ENCODE measurements around the gene TMEM61. TPM values are rescaled to one million over a fixed set of nuclear protein-coding genes. Genes with fewer than 3 reads are reported as not detected.

Gene TMEM61
- total and polyA plus RNA-seq, 2 donors (not counting 1 experiment from before 2014, with no cell fraction given), result not detected

DNA sequence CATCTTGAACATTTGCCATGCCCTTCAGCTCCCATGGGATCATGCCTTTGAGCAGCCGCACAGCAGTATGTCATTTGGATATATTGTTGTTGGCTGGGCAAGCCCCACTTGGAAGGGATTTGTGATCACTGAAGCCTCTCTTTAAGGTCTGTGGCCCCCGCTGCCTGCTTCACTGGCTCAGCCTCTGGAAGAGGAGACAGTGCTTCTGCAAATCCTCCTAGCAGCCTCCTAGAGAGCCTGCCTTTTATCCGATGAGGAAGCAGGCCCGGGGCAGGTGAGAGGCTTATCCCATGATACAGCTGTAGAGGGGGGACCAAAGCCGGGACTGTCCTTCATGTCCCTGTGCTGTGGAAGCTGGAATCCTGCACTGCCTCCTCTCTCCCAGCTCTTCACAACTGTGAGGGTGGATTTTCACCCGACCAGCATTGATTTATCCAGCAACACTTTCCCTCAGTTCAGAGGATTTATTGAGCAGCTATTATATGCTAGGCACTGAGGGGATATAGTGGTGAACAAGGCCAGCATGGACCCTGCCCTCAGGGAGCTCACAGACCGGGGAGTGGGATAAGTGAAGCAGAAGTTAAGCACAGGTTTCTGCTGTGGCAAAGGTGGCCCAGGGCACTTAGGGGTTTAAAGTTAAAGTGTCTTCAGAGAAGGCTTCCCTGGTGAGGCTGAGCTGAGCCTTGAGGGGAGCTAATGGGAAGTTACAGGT is 3.9 kb downstream of the TMEM61 start:
- intact Hi-C loops (cut with micrococcal nuclease), result no loop called here
- ATAC-seq (ENCODE audit: low read depth) (no peak), DNase-seq (no peak)
- CTCF ChIA-PET, result interaction anchor here (1.4 kb wide), 1 partner anchor 12 kb away, joined by 5 read pairs; no protein-coding TSS in a partner anchor
- no peak overlapping the region for H2AFZ ChIP-seq (ENCODE audit: insufficient read depth, low read depth, low read length, poor library complexity, severe bottlenecking)
- no peak overlapping the region for H3K4me2 ChIP-seq (replicated peaks; ENCODE audit: low read depth, low read length, poor library complexity, severe bottlenecking)
- H3K27ac ChIP-seq (ENCODE audit: low read length in 2 of 2), result no peak overlapping the region
- no peak overlapping the region for H3K4me3 ChIP-seq (ENCODE audit: control extremely low read depth in 1 of 5, extremely low read depth in 1 of 5, insufficient read depth in 1 of 5, low read depth in 2 of 5, low read length in 4 of 5)
- WGBS (ENCODE audit: insufficient coverage), result 91% methylated on average over 6 of the region's 7 CpGs
- H3K9me3 ChIP-seq (ENCODE audit: control extremely low read depth in 1 of 3, control insufficient read depth in 2 of 3, insufficient read depth in 1 of 3, low read length in 2 of 3), result no peaks in the 10 kb centered on the region
- no peaks in the 10 kb centered on the region for H3K79me2 ChIP-seq (ENCODE audit: control insufficient read depth, insufficient read depth, low read length)
- peaks cover 0 to 14% (median 3%) of the 10 kb centered on the region in 4 experiments for H3K27me3 ChIP-seq (replicated peaks in 1 of 4; ENCODE audit: control extremely low read depth in 1 of 4, control insufficient read depth in 3 of 4, insufficient read depth in 4 of 4, low read length in 3 of 4)
- no peaks in the 10 kb centered on the region for H3K36me3 ChIP-seq (replicated peaks in 1 of 2; ENCODE audit: control extremely low read depth in 1 of 2, control insufficient read depth in 1 of 2, extremely low read depth in 1 of 2, insufficient read depth in 2 of 2, low read length in 1 of 2)
- POLR2A ChIA-PET, result no interaction called here
- Mint-ChIP-seq H3K27me3 (peaks cover 31% of the 10 kb centered on the region), H3K27ac (no peak overlapping the region), H3K4me3 (no peak overlapping the region), H3K4me1 (no peaks in the 10 kb centered on the region), H3K9me3 (ENCODE audit: insufficient read depth) (no peaks in the 10 kb centered on the region)
- TF ChIP-seq, protein P1, sequence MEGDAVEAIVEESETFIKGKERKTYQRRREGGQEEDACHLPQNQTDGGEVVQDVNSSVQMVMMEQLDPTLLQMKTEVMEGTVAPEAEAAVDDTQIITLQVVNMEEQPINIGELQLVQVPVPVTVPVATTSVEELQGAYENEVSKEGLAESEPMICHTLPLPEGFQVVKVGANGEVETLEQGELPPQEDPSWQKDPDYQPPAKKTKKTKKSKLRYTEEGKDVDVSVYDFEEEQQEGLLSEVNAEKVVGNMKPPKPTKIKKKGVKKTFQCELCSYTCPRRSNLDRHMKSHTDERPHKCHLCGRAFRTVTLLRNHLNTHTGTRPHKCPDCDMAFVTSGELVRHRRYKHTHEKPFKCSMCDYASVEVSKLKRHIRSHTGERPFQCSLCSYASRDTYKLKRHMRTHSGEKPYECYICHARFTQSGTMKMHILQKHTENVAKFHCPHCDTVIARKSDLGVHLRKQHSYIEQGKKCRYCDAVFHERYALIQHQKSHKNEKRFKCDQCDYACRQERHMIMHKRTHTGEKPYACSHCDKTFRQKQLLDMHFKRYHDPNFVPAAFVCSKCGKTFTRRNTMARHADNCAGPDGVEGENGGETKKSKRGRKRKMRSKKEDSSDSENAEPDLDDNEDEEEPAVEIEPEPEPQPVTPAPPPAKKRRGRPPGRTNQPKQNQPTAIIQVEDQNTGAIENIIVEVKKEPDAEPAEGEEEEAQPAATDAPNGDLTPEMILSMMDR (IDR thresholded peaks at IDR 0.05), result no peak
- TF ChIP-seq EZH2 (IDR thresholded peaks at IDR 0.05; ENCODE audit: borderline replicate concordance, insufficient read depth, low read depth, low read length, poor library complexity, severe bottlenecking), result no peak
- H4K20me1 ChIP-seq (ENCODE audit: control insufficient read depth, insufficient read depth, low read length, poor library complexity, severe bottlenecking), result no peaks in the 10 kb centered on the region
- no peak overlapping the region for H3K9ac ChIP-seq (ENCODE audit: low read length)
- H3K4me1 ChIP-seq (ENCODE audit: control insufficient read depth in 2 of 2, insufficient read depth in 2 of 2, low read length in 2 of 2), result no peaks in the 10 kb centered on the region

DNA sequence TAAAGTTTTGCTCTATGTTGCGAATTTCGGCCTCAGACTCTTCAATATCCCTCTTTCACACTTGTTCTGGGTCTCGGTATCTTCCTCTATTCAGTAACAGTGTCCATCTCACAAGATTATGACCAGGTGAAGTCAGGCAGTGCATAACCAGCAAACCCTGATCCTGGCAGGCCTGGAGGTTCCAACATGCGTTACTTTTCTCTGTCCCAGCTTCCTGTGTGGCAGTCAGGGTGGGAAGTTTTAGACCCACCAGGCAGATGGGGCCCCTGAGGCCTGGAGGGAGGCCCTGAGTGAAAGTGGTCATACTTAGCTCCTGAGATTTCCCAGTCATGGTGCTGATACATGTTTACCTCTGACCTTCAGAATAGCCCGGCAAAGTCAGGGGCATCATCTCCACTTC is 5.1 kb downstream of the TMEM61 start:
- no peak overlapping the region for H3K4me2 ChIP-seq (replicated peaks; ENCODE audit: low read depth, low read length, poor library complexity, severe bottlenecking)
- DNase-seq, result no peak
- H3K27me3 Mint-ChIP-seq, result peaks cover 26% of the 10 kb centered on the region
- CTCF ChIA-PET, result no interaction called here
- H3K27ac Mint-ChIP-seq, result no peak overlapping the region
- no peaks in the 10 kb centered on the region for H4K20me1 ChIP-seq (ENCODE audit: control insufficient read depth, insufficient read depth, low read length, poor library complexity, severe bottlenecking)
- ATAC-seq (ENCODE audit: low read depth), result no peak
- H3K9me3 ChIP-seq (ENCODE audit: control extremely low read depth in 1 of 3, control insufficient read depth in 2 of 3, insufficient read depth in 1 of 3, low read length in 2 of 3), result no peaks in the 10 kb centered on the region
- no peak overlapping the region for H3K4me3 ChIP-seq (ENCODE audit: control extremely low read depth in 1 of 5, extremely low read depth in 1 of 5, insufficient read depth in 1 of 5, low read depth in 2 of 5, low read length in 4 of 5)
- H3K36me3 ChIP-seq (replicated peaks in 1 of 2; ENCODE audit: control extremely low read depth in 1 of 2, control insufficient read depth in 1 of 2, extremely low read depth in 1 of 2, insufficient read depth in 2 of 2, low read length in 1 of 2), result no peaks in the 10 kb centered on the region
- no peak overlapping the region for H3K27ac ChIP-seq (ENCODE audit: low read length in 2 of 2)
- H3K79me2 ChIP-seq (ENCODE audit: control insufficient read depth, insufficient read depth, low read length), result no peaks in the 10 kb centered on the region
- TF ChIP-seq, protein P1 (IDR thresholded peaks at IDR 0.05), result no peak
- TF ChIP-seq EZH2 (IDR thresholded peaks at IDR 0.05; ENCODE audit: borderline replicate concordance, insufficient read depth, low read depth, low read length, poor library complexity, severe bottlenecking), result no peak
- peaks cover 0 to 11% (median 1%) of the 10 kb centered on the region in 4 experiments for H3K27me3 ChIP-seq (replicated peaks in 1 of 4; ENCODE audit: control extremely low read depth in 1 of 4, control insufficient read depth in 3 of 4, insufficient read depth in 4 of 4, low read length in 3 of 4)
- H2AFZ ChIP-seq (ENCODE audit: insufficient read depth, low read depth, low read length, poor library complexity, severe bottlenecking), result no peak overlapping the region
- no peaks in the 10 kb centered on the region for H3K4me1 Mint-ChIP-seq
- 86% methylated on average over 5 of the region's 5 CpGs for WGBS (ENCODE audit: insufficient coverage)
- no peaks in the 10 kb centered on the region for H3K9me3 Mint-ChIP-seq (ENCODE audit: insufficient read depth)
- POLR2A ChIA-PET, result no interaction called here
- intact Hi-C loops (cut with micrococcal nuclease), result no loop called here
- H3K4me3 Mint-ChIP-seq, result no peak overlapping the region
- H3K9ac ChIP-seq (ENCODE audit: low read length), result no peak overlapping the region
- H3K4me1 ChIP-seq (ENCODE audit: control insufficient read depth in 2 of 2, insufficient read depth in 2 of 2, low read length in 2 of 2), result no peaks in the 10 kb centered on the region
